Endothelial cell (in vitro differentiated cells): ENCODE data around the gene PLA2R1. TPM values are rescaled to one million over a fixed set of nuclear protein-coding genes. Genes with fewer than 3 reads are reported as not detected.

Source experiments
- DNase-seq: peaks from one replicate; pipeline ENCODE4 v3.0.0; 2021; ENCODE audit warnings: low spot score
- H3K27ac Mint-ChIP-seq: one replicate; pipeline ENCODE4 v1.8.0; 2021; ENCODE audit warnings: mixed read lengths, inconsistent platforms; ENCODE audit not compliant: unreplicated experiment
- H3K27me3 Mint-ChIP-seq: one replicate; pipeline ENCODE4 v1.8.0; 2021; ENCODE audit warnings: mild to moderate bottlenecking, moderate library complexity, mixed read lengths, inconsistent platforms; ENCODE audit not compliant: unreplicated experiment
- H3K36me3 Mint-ChIP-seq: one replicate; pipeline ENCODE4 v1.8.0; 2021; ENCODE audit warnings: mild to moderate bottlenecking, low read depth, mixed read lengths, inconsistent platforms; ENCODE audit not compliant: unreplicated experiment
- H3K4me1 Mint-ChIP-seq: one replicate; pipeline ENCODE4 v1.8.0; 2021; ENCODE audit warnings: mild to moderate bottlenecking, mixed read lengths, inconsistent platforms; ENCODE audit not compliant: unreplicated experiment
- H3K4me3 Mint-ChIP-seq: one replicate; pipeline ENCODE4 v1.8.0; 2021; ENCODE audit warnings: mild to moderate bottlenecking, mixed read lengths, inconsistent platforms; ENCODE audit not compliant: unreplicated experiment
- H3K9me3 Mint-ChIP-seq: one replicate; pipeline ENCODE4 v1.8.0; 2021; ENCODE audit warnings: mixed read lengths, inconsistent platforms; ENCODE audit not compliant: unreplicated experiment
- CTCF ChIP-seq: fragments of 200-600 bp; sonication (generic); IDR thresholded peaks from one replicate; pipeline ENCODE4 v1.5.0; 2021; ENCODE audit warnings: antibody characterized with exemption; ENCODE audit not compliant: unreplicated experiment
- total RNA-seq: library from RNA; stranded (reverse); fragmentation: NEBNext Ultra II Directional; extraction: Animal tissue kit (Norgen Biotek cat#: 25700); gene quantifications from one replicate; pipeline ENCODE4 v1.2.1, GENCODE V29; 2021; ENCODE audit not compliant: unreplicated experiment

The PLA2R1 gene
- total RNA-seq, 1 donor from 2014 or later: 1.1 TPM

GRCh38 chr2:160045703-160046210 is 16.7 kb downstream of the PLA2R1 start:
- Mint-ChIP-seq H3K36me3 (no peaks in the 10 kb centered on the region), H3K27me3 (peaks cover under 1% of the 10 kb centered on the region), H3K27ac (no peak overlapping the region)

GRCh38 chr2:160044728-160045127 is 17.7 kb downstream of the PLA2R1 start:
- TF ChIP-seq CTCF: no peak
- Mint-ChIP-seq H3K9me3 (no peaks in the 10 kb centered on the region), H3K4me1 (no peaks in the 10 kb centered on the region), H3K4me3 (no peak overlapping the region), H3K27ac (no peak overlapping the region), H3K36me3 (no peaks in the 10 kb centered on the region), H3K27me3 (no peaks in the 10 kb centered on the region)
- DNase-seq: no peak

More at GRCh38 chr2:160045703-160046210, 16.7 kb downstream of the PLA2R1 start:
- H3K9me3 Mint-ChIP-seq: no peaks in the 10 kb centered on the region
- no peak overlapping the region for H3K4me3 Mint-ChIP-seq
- no peak for TF ChIP-seq CTCF
- H3K4me1 Mint-ChIP-seq: no peaks in the 10 kb centered on the region
- no peak for DNase-seq

GRCh38 chr2:160043265-160043664 is 19.1 kb downstream of the PLA2R1 start:
- no peak for DNase-seq
- Mint-ChIP-seq H3K36me3 (no peaks in the 10 kb centered on the region), H3K4me3 (no peak overlapping the region), H3K27me3 (no peaks in the 10 kb centered on the region), H3K27ac (no peak overlapping the region), H3K9me3 (no peaks in the 10 kb centered on the region), H3K4me1 (no peaks in the 10 kb centered on the region)
- TF ChIP-seq CTCF: no peak

- no peak overlapping the region for H3K27ac Mint-ChIP-seq
- H3K9me3 Mint-ChIP-seq: no peaks in the 10 kb centered on the region
- no peaks in the 10 kb centered on the region for H3K4me1 Mint-ChIP-seq
- H3K4me3 Mint-ChIP-seq: no peak overlapping the region
- H3K27me3 Mint-ChIP-seq: no peaks in the 10 kb centered on the region
- no peak for TF ChIP-seq CTCF
- no peaks in the 10 kb centered on the region for H3K36me3 Mint-ChIP-seq
- DNase-seq: no peak
These were observed 20.4 kb downstream of the PLA2R1 start for GRCh38 chr2:160042054-160042453.

GRCh38 chr2:160041091-160041490 is 21.3 kb downstream of the PLA2R1 start:
- no peaks in the 10 kb centered on the region for H3K27me3 Mint-ChIP-seq
- H3K4me3 Mint-ChIP-seq: no peak overlapping the region
- no peaks in the 10 kb centered on the region for H3K9me3 Mint-ChIP-seq
- H3K36me3 Mint-ChIP-seq: no peaks in the 10 kb centered on the region
- no peak for TF ChIP-seq CTCF
- no peaks in the 10 kb centered on the region for H3K4me1 Mint-ChIP-seq
- H3K27ac Mint-ChIP-seq: no peak overlapping the region
- no peak for DNase-seq
